ENCODE results near the gene SNCB.

The SNCB gene

GRCh38 chr5:176660860-176661641 is 30.7 kb upstream of the SNCB start:
- no peak for DNase-seq

- no peak for DNase-seq
These were observed 30.2 kb upstream of the SNCB start for GRCh38 chr5:176660530-176660859.

- DNase-seq = no peak
These were observed 29.6 kb upstream of the SNCB start for GRCh38 chr5:176659860-176660461.

GRCh38 chr5:176659512-176659839 is 29.1 kb upstream of the SNCB start:
- no peak for DNase-seq

- DNase-seq = no peak
These were observed 28.6 kb upstream of the SNCB start for GRCh38 chr5:176658817-176659511.

- DNase-seq = no peak
These were observed 27.8 kb upstream of the SNCB start for GRCh38 chr5:176658007-176658599.

- DNase-seq = no peak
These were observed 26.2 kb upstream of the SNCB start for GRCh38 chr5:176656467-176656990.

- no peak for DNase-seq
These were observed 24.5 kb upstream of the SNCB start for GRCh38 chr5:176654856-176655255.

GRCh38 chr5:176653401-176654385 is 23.4 kb upstream of the SNCB start:
- DNase-seq = no peak

GRCh38 chr5:176652136-176652535 is 21.8 kb upstream of the SNCB start:
- DNase-seq = no peak

- DNase-seq = no peak
These were observed 21.2 kb upstream of the SNCB start for GRCh38 chr5:176651472-176651980.

- DNase-seq = no peak
These were observed 20.1 kb upstream of the SNCB start for GRCh38 chr5:176650354-176650884.

- no peak for DNase-seq
These were observed 18.3 kb upstream of the SNCB start for GRCh38 chr5:176648474-176649194.

- no peak for DNase-seq
These were observed 17.6 kb upstream of the SNCB start for GRCh38 chr5:176647843-176648473.

GRCh38 chr5:176647030-176647842 is 16.9 kb upstream of the SNCB start, which contains the start of gene TSPAN17:
Gene TSPAN17 (plus strand): TSS chr5:176647484. CDS start chr5:176647616, 132 bp downstream.
- peak; percentile 87 for DNase-seq

- DNase-seq = no peak
These were observed 16.3 kb upstream of the SNCB start for GRCh38 chr5:176646707-176647029.

- no peak for DNase-seq
These were observed 15.8 kb upstream of the SNCB start for GRCh38 chr5:176646049-176646706.

GRCh38 chr5:176644878-176645670 is 14.7 kb upstream of the SNCB start:
- no peak for DNase-seq
